CD14-positive monocyte (primary cell): ENCODE data around the gene SLC35G6. TPM values are rescaled to one million over a fixed set of nuclear protein-coding genes. Genes with fewer than 3 reads are reported as not detected.
A peak's percentile ranks its signal among the peaks of the same experiment; 100 is the strongest.

Source experiments
- DNase-seq, 3 donors: peaks; one replicate each; pipeline ENCODE4 v3.0.0-alpha.2; 2011 to 2022
- H2AFZ ChIP-seq: 2 replicates; pipeline ENCODE4 v1.6.0; 2012; ENCODE audit warnings: mild to moderate bottlenecking, low read depth, low read length, inconsistent platforms; ENCODE audit not compliant: insufficient read depth, poor library complexity, severe bottlenecking
- H3K27ac ChIP-seq, 2 donors: 1 replicate in 1 of 2; 2 replicates in 1 of 2; pipeline ENCODE4 v1.5.1; 2012 to 2013; ENCODE audit warnings: low read length in 2 of 2, control low read depth in 1 of 2, inconsistent platforms in 1 of 2, low read depth in 1 of 2, mild to moderate bottlenecking in 1 of 2
- H3K27me3 ChIP-seq, 2 donors: one replicate each; pipeline versions ENCODE4 v1.6.0 to v1.6.1; 2011 to 2013; ENCODE audit warnings: low read length in 2 of 2; ENCODE audit not compliant: control insufficient read depth in 2 of 2, insufficient read depth in 2 of 2
- H3K36me3 ChIP-seq, 2 donors: replicated peaks in 1 of 2; 1 replicate in 1 of 2; 2 replicates in 1 of 2; pipeline versions ENCODE4 v1.5.1 to v1.6.1; 2012 to 2013; ENCODE audit warnings: low read length in 2 of 2, control low read depth in 1 of 2, inconsistent platforms in 1 of 2, mild to moderate bottlenecking in 1 of 2; ENCODE audit not compliant: insufficient read depth in 2 of 2, control insufficient read depth in 1 of 2
- H3K4me1 ChIP-seq, 2 donors: 1 replicate in 1 of 2; 2 replicates in 1 of 2; pipeline versions ENCODE4 v1.5.1 to v1.6.1; 2012 to 2013; ENCODE audit warnings: low read length in 2 of 2, control low read depth in 1 of 2, inconsistent platforms in 1 of 2, mild to moderate bottlenecking in 1 of 2, moderate library complexity in 1 of 2; ENCODE audit not compliant: insufficient read depth in 2 of 2, control insufficient read depth in 1 of 2
- H3K4me2 ChIP-seq: replicated peaks from 2 replicates; pipeline ENCODE3; 2012; ENCODE audit warnings: low read length, moderate library complexity, mild to moderate bottlenecking; ENCODE audit not compliant: poor library complexity, severe bottlenecking; ENCODE audit errors: extremely low read depth
- H3K4me3 ChIP-seq, 3 experiments: fragments of 200-600 bp in 1 of 3; sonication (generic) in 1 of 3; replicated peaks in 1 of 3; 1 replicate in 2 of 3; 2 replicates in 1 of 3; pipeline ENCODE4 v1.5.1; 2011 to 2013; ENCODE audit warnings: low read length in 3 of 3, mild to moderate bottlenecking in 3 of 3, control low read depth in 2 of 3, low read depth in 2 of 3, inconsistent platforms in 1 of 3, moderate library complexity in 1 of 3
- H3K79me2 ChIP-seq: 2 replicates; pipeline ENCODE4 v1.6.0; 2012; ENCODE audit warnings: mild to moderate bottlenecking, control low read depth, inconsistent platforms, low read length, moderate library complexity; ENCODE audit not compliant: insufficient read depth
- H3K9ac ChIP-seq: 2 replicates; pipeline ENCODE4 v1.6.0; 2017; ENCODE audit warnings: low read length, mild to moderate bottlenecking; ENCODE audit not compliant: insufficient read depth, poor library complexity, severe bottlenecking
- H3K9me3 ChIP-seq, 2 donors: replicated peaks in 1 of 2; 1 replicate in 1 of 2; 2 replicates in 1 of 2; pipeline versions ENCODE4 v1.5.1 to v1.6.1; 2012 to 2013; ENCODE audit warnings: low read length in 2 of 2, control low read depth in 1 of 2; ENCODE audit not compliant: control insufficient read depth in 1 of 2, insufficient read depth in 1 of 2
- H4K20me1 ChIP-seq: 2 replicates; pipeline ENCODE4 v1.6.0; 2012; ENCODE audit warnings: mild to moderate bottlenecking, low read length, control low read depth, moderate library complexity; ENCODE audit not compliant: insufficient read depth
- H3K27ac Mint-ChIP-seq, 7 donors: one replicate each; pipeline ENCODE4 v1.8.0; 2020; ENCODE audit warnings: mild to moderate bottlenecking in 7 of 7, mixed read lengths in 7 of 7, moderate library complexity in 6 of 7, inconsistent platforms in 2 of 7
- H3K27me3 Mint-ChIP-seq, 3 donors: one replicate each; pipeline ENCODE4 v1.8.0; 2021 to 2022; ENCODE audit warnings: low read depth in 3 of 3, mild to moderate bottlenecking in 3 of 3, mixed read lengths in 3 of 3, moderate library complexity in 3 of 3, inconsistent platforms in 1 of 3
- H3K36me3 Mint-ChIP-seq, 2 donors: one replicate each; pipeline ENCODE4 v1.8.0; 2020; ENCODE audit warnings: mixed read lengths in 2 of 2, inconsistent platforms in 1 of 2, mild to moderate bottlenecking in 1 of 2
- H3K4me1 Mint-ChIP-seq: one replicate; pipeline ENCODE4 v1.8.0; 2020; ENCODE audit warnings: mild to moderate bottlenecking, mixed read lengths
- H3K4me3 Mint-ChIP-seq, 2 donors: one replicate each; pipeline ENCODE4 v1.8.0; 2020; ENCODE audit warnings: mild to moderate bottlenecking in 2 of 2, mixed read lengths in 2 of 2, moderate library complexity in 1 of 2
- H3K9me3 Mint-ChIP-seq, 7 donors: one replicate each; pipeline ENCODE4 v1.8.0; 2020 to 2022; ENCODE audit warnings: mixed read lengths in 7 of 7, mild to moderate bottlenecking in 6 of 7, moderate library complexity in 6 of 7, inconsistent platforms in 2 of 7
- CTCF ChIP-seq: fragments of 200-600 bp; IDR thresholded peaks from one replicate; pipeline ENCODE4 v1.8.0; 2022; ENCODE audit warnings: antibody characterized with exemption, mild to moderate bottlenecking
- WGBS: methylation state at CpG from one replicate; pipeline ENCODE4 v1.1.5; 2013; ENCODE audit warnings: missing lambda C conversion rate; ENCODE audit not compliant: insufficient coverage; 5-methylcytosine and 5-hydroxymethylcytosine counted together
- intact Hi-C, 2 donors: fragments of 100-400 bp; cut with micrococcal nuclease; formaldehyde crosslinking; loops; one replicate each; pipeline versions ENCODE4 v1.15.0 to v1.15.1; 2023
- polyA plus RNA-seq, 3 donors: library from polyadenylated mRNA; depleted of rRNA in 1 of 3; unstranded in 2 of 3; stranded (reverse) in 1 of 3; fragments of 300-500 nt in 2 of 3; fragments of >200 nt in 1 of 3; fragmentation: Illumina TruSeq in 2 of 3; gene quantifications; 1 replicate in 2 of 3; 2 replicates in 1 of 3; pipeline ENCODE4 v1.2.3, GENCODE V29; 2012 to 2021

Gene SLC35G6
- polyA plus RNA-seq, 3 donors = not detected

- peak; percentile 40 for TF ChIP-seq CTCF
- DNase-seq = no peak
- Mint-ChIP-seq H3K27me3 (peaks cover 0 to 1% (median 1%) of the 10 kb centered on the region in 3 donors), H3K27ac (peak overlapping the region in 2 of 7 donors; percentile 48 to 74), H3K9me3 (no peaks in the 10 kb centered on the region), H3K4me3 (no peak overlapping the region), H3K4me1 (no peaks in the 10 kb centered on the region), H3K36me3 (peaks cover 84 to 97% of the 10 kb centered on the region in 2 donors)
- Histone ChIP-seq H3K9me3 (no peaks in the 10 kb centered on the region), H3K4me1 (no peaks in the 10 kb centered on the region), H3K4me2 (no peak overlapping the region), H3K36me3 (peaks cover 86 to 97% of the 10 kb centered on the region in 2 donors), H3K27ac (no peak overlapping the region), H3K27me3 (no peaks in the 10 kb centered on the region), H2AFZ (no peak overlapping the region), H3K79me2 (peaks cover 4% of the 10 kb centered on the region), H4K20me1 (peaks cover 37% of the 10 kb centered on the region), H3K4me3 (no peak overlapping the region), H3K9ac (no peak overlapping the region)
- WGBS = 94% methylated on average over 14 of the region's 14 CpGs
- intact Hi-C loops = loop anchor here in 1 of 2 donors (5.0 kb wide), 1 partner anchor 84 kb away; no protein-coding TSS in a partner anchor
Observed at GRCh38 chr17:7502987-7503386, 21.7 kb downstream of the SLC35G6 start.

- Histone ChIP-seq H3K9me3 (no peaks in the 10 kb centered on the region), H3K36me3 (peaks cover 86 to 97% of the 10 kb centered on the region in 2 donors), H2AFZ (no peak overlapping the region), H3K4me2 (no peak overlapping the region), H3K9ac (no peak overlapping the region), H3K27ac (no peak overlapping the region), H3K79me2 (peaks cover 4% of the 10 kb centered on the region), H3K27me3 (no peaks in the 10 kb centered on the region), H3K4me1 (no peaks in the 10 kb centered on the region), H3K4me3 (no peak overlapping the region), H4K20me1 (peaks cover 33% of the 10 kb centered on the region)
- 95% methylated on average over 8 of the region's 8 CpGs for WGBS
- DNase-seq = no peak
- no peak for TF ChIP-seq CTCF
- intact Hi-C loops = loop anchor here in 1 of 2 donors (5.0 kb wide), 1 partner anchor 84 kb away; no protein-coding TSS in a partner anchor
- Mint-ChIP-seq H3K27me3 (peaks cover 1 to 2% (median 1%) of the 10 kb centered on the region in 3 donors), H3K4me3 (no peak overlapping the region), H3K4me1 (no peaks in the 10 kb centered on the region), H3K9me3 (no peaks in the 10 kb centered on the region), H3K27ac (peak overlapping the region in 1 of 7 donors; percentile 1), H3K36me3 (peaks cover 84 to 97% of the 10 kb centered on the region in 2 donors)
Observed at GRCh38 chr17:7503521-7503920, 22.3 kb downstream of the SLC35G6 start.
